ENCODE results near the gene DHX34. TPM values are rescaled to one million over a fixed set of nuclear protein-coding genes. Genes with fewer than 3 reads are reported as not detected.

The DHX34 gene
- total and polyA plus RNA-seq, 9 of the 15 experiments (the other 6 are each of a cell fraction or from before 2014, with no cell fraction given): 0.36 to 42.0 (median 15.0) TPM

DNA sequence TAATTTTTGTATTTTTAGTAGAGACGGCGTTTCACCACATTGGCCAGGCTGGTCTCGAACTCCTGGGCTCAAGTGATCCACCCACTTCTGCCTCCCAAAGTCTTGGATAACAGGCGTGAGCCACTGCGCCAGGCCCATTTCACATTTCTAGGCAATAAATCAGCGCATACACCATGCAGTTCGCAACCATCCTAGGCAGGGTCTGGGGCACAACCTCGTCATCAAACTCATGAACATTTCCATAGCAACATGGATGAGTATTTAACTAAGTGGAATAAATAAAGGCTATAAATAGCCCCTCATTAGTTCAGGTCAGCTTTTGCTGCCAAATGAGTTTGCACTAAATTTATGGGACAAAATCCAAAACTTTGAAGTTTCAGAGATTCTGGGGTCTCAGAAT lies 62.0 kb downstream of the DHX34 start:
- ChIA-PET POLR2A (interaction anchor here (0.6 to 1.1 kb wide), 2 partner anchors 76 to 114 kb away, joined by 4 read pairs; no protein-coding TSS in a partner anchor), CTCF (ENCODE audit: low intra/inter-chr PET ratio) (no interaction called here)
- Histone ChIP-seq H3K36me3 (ENCODE audit: control insufficient read depth, insufficient read depth, low read length) (no peaks in the 10 kb centered on the region), H3K79me2 (ENCODE audit: control insufficient read depth, insufficient read depth, low read length) (no peaks in the 10 kb centered on the region), H3K4me3 (no peak overlapping the region), H3K27ac (ENCODE audit: extremely low read depth, low read depth, low read length) (no peak overlapping the region), H3K9me3 (replicated peaks; ENCODE audit: control insufficient read depth, insufficient read depth, low read depth, low read length) (no peaks in the 10 kb centered on the region), H3K27me3 (ENCODE audit: control insufficient read depth in 2 of 2, insufficient read depth in 2 of 2, low read length in 2 of 2) (peaks cover 27 to 58% of the 10 kb centered on the region in 2 experiments), H3K9ac (ENCODE audit: insufficient read depth in 1 of 2, low read depth in 2 of 2, low read length in 2 of 2) (no peak overlapping the region), H2AFZ (ENCODE audit: low read depth, low read length) (no peak overlapping the region), H4K20me1 (replicated peaks; ENCODE audit: control insufficient read depth, insufficient read depth, low read length) (no peaks in the 10 kb centered on the region; the same call in 1 of the 2 replicates), H3K9me1 (ENCODE audit: control insufficient read depth, insufficient read depth, low read length) (peaks cover 4% of the 10 kb centered on the region), H3K4me1 (replicated peaks in 1 of 2; ENCODE audit: control insufficient read depth in 2 of 2, insufficient read depth in 2 of 2, low read length in 2 of 2) (peaks cover 0 to 16% of the 10 kb centered on the region in 2 experiments; a peak in 2 of 5 replicates), H3K4me2 (ENCODE audit: insufficient read depth, low read length) (no peak overlapping the region)
- in situ Hi-C loops (cut with MboI) (loop anchor here (10.0 kb wide), 1 partner anchor 256 kb away; no protein-coding TSS in a partner anchor), intact Hi-C loops (cut with micrococcal nuclease) (no loop called here)
- FAIRE-seq (no peak), DNase-seq (ENCODE audit: extremely low read depth in 1 of 4, low spot score in 3 of 4) (no peak), ATAC-seq (no peak)
- WGBS (ENCODE audit: insufficient coverage, low coverage, missing lambda C conversion rate): 5% methylated on average over 8 of the region's 8 CpGs
- no TSS peak for BruUV-seq (replicated peaks)
- no peak for TF ChIP-seq KLF10 (CRISPR knock-in tag; IDR thresholded peaks at IDR 0.05)
- TF ChIP-seq FOXM1 (IDR thresholded peaks at IDR 0.05; ENCODE audit: low read depth): no peak
- TF ChIP-seq FOXM1 (CRISPR knock-in tag; IDR thresholded peaks at IDR 0.05; ENCODE audit: low read depth): no peak
- no peak for TF ChIP-seq ZNF140 (CRISPR knock-in tag; IDR thresholded peaks at IDR 0.05)
- no peak for TF ChIP-seq DNMT1 (IDR thresholded peaks at IDR 0.05)
- TF ChIP-seq CEBPZ (IDR thresholded peaks at IDR 0.05; ENCODE audit: borderline replicate concordance, low read depth, low read length): no peak
- no peak for TF ChIP-seq ZSCAN32 (CRISPR knock-in tag; IDR thresholded peaks at IDR 0.05)
- TF ChIP-seq POLR2A (conservative IDR thresholded peaks at IDR 0.05): no peak
- TF ChIP-seq ZNF3 (CRISPR knock-in tag; IDR thresholded peaks at IDR 0.05): no peak
- no peak for TF ChIP-seq ZBTB43 (CRISPR knock-in tag; IDR thresholded peaks at IDR 0.05)
- TF ChIP-seq LCOR (CRISPR knock-in tag; IDR thresholded peaks at IDR 0.05): no peak
- no peak for TF ChIP-seq FOS (IDR thresholded peaks at IDR 0.05; ENCODE audit: extremely low read depth, insufficient read length)
- TF ChIP-seq ZSCAN29 (IDR thresholded peaks at IDR 0.05): no peak
- TF ChIP-seq ZFP30 (CRISPR knock-in tag; IDR thresholded peaks at IDR 0.05; ENCODE audit: borderline replicate concordance): no peak
- TF ChIP-seq SIRT6 (IDR thresholded peaks at IDR 0.05; ENCODE audit: low read depth, low read length): no peak
- TF ChIP-seq STAT5A (IDR thresholded peaks at IDR 0.05; ENCODE audit: borderline replicate concordance, low read length): no peak
- TF ChIP-seq, protein P1, sequence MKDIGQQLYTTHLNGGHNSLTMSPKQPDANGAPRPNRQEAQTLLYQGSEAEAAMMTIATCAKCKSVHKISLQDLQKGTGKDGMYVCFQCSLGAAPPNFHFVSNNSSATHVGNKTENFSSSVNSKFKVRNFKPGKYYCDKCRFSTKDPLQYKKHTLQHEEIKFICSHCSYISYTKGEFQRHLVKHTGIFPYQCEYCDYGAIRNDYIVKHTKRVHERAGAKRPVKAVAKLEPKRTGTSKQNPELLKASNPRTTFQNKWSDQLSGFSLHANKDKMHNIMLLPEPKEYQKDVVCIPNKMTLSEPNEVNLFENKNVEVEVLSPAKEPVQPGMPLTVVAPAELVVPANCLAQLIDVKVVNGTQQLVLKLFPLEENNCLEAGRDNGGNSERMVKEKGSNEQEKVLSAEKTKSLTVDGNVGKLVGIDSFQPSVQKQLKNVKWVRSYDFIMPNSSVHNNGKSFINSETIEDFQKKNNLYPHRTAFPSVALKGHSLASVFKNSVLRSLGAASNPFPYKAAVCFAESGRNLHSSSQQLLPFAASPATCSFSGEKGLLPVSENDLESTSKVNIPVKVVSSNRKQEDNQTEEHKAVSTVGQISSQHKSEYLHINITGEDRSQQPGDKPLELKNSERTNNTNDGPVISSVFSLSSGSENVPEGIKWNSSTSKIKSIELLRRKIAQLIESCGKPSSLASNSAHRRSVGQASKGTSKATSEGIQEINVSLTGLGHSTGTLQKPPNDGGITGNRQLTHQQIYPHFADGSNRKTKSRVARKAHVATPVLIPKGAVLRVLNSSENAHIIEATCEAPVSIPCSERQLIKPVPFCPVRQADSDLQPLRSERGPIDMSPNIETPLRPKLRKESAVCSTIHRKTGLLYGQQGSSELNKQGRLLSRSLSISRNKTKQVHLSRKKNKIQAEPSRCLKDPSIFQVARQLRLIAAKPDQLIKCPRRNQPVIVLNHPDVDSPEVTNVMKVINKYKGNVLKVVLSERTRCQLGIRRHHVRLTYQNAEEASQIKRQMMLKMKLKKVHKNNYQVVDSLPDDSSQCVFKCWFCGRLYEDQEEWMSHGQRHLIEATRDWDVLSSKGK (CRISPR knock-in tag; IDR thresholded peaks at IDR 0.05): no peak
